Epidermal melanocyte (primary cell): ENCODE results near the gene MANEA.
"Not testable (repeated sequence)": the region's sequence is repeated elsewhere in the genome, so short reads cannot be mapped to it uniquely, and the experiment has no call there.

ENCODE experiments used
- DNase-seq: peaks from one replicate; pipeline ENCODE4 v3.0.0; 2011; ENCODE audit warnings: low spot score; ENCODE audit not compliant: insufficient read length

The MANEA gene

GRCh38 chr6:95577304-95578105 lies at the start of gene MANEA:
Gene MANEA, plus strand, starts transcription at chr6:95577535. Its CDS starts 8,905 bp downstream, at chr6:95586440.
- DNase-seq, result peak; percentile 60

GRCh38 chr6:95529762-95530161 lies 47.6 kb upstream of the MANEA start:
- DNase-seq, result no peak

GRCh38 chr6:95530176-95530819 lies 47.0 kb upstream of the MANEA start:
- DNase-seq, result no peak

- DNase-seq, result no peak
Observed at GRCh38 chr6:95543798-95544197, 33.5 kb upstream of the MANEA start.

- DNase-seq, result no peak
Observed at GRCh38 chr6:95544517-95545225, 32.7 kb upstream of the MANEA start.

- no peak for DNase-seq
Observed at GRCh38 chr6:95545226-95545625, 32.1 kb upstream of the MANEA start.

- no peak for DNase-seq
Observed at GRCh38 chr6:95545686-95546085, 31.6 kb upstream of the MANEA start.

GRCh38 chr6:95546148-95546547 lies 31.2 kb upstream of the MANEA start:
- DNase-seq, result no peak

- no peak for DNase-seq
Observed at GRCh38 chr6:95547043-95547442, 30.3 kb upstream of the MANEA start.

GRCh38 chr6:95548188-95548786 lies 29.0 kb upstream of the MANEA start:
- DNase-seq, result no peak

- no peak for DNase-seq
Observed at GRCh38 chr6:95551678-95552324, 25.5 kb upstream of the MANEA start.

GRCh38 chr6:95553880-95554279 lies 23.5 kb upstream of the MANEA start:
- no peak for DNase-seq

- DNase-seq, result not testable (repeated sequence)
Observed at GRCh38 chr6:95560956-95561355, 16.4 kb upstream of the MANEA start.

- no peak for DNase-seq
Observed at GRCh38 chr6:95569560-95569959, 7.8 kb upstream of the MANEA start.

- no peak for DNase-seq
Observed at GRCh38 chr6:95572098-95572497, 5.2 kb upstream of the MANEA start.

GRCh38 chr6:95574811-95575210 lies 2.5 kb upstream of the MANEA start:
- no peak for DNase-seq

- no peak for DNase-seq
Observed at GRCh38 chr6:95576218-95576997, 927 bp upstream of the MANEA start.

GRCh38 chr6:95576998-95577303 lies 384 bp upstream of the MANEA start:
- no peak for DNase-seq

- no peak for DNase-seq
Observed at GRCh38 chr6:95578106-95578410, 723 bp downstream of the MANEA start.

- DNase-seq, result no peak
Observed at GRCh38 chr6:95581073-95581472, 3.7 kb downstream of the MANEA start.

GRCh38 chr6:95584226-95584625 lies 6.9 kb downstream of the MANEA start:
- not testable (repeated sequence) for DNase-seq
